Gastrocnemius medialis (tissue), 4 donors: ENCODE results near the gene SCARB1.

Source experiments
- POLR2A ChIP-seq, 2 donors: fragments of 450-650 bp; IDR thresholded peaks; one replicate each; pipeline ENCODE4 v1.6.1; 2017; ENCODE audit warnings: antibody characterized with exemption in 2 of 2, mild to moderate bottlenecking in 2 of 2, moderate library complexity in 2 of 2
- TF ChIP-seq, protein P1 (sequence below), 5 experiments: fragments of 450-650 bp in 3 of 5; fragments of 200-600 bp in 2 of 5; sonication (generic) in 2 of 5; IDR thresholded peaks in 4 of 5; conservative IDR thresholded peaks in 1 of 5; 1 replicate in 4 of 5; 2 replicates in 1 of 5; pipeline ENCODE4 v1.5.1; 2016 to 2019; ENCODE audit warnings: antibody characterized with exemption in 5 of 5, mild to moderate bottlenecking in 3 of 5, moderate library complexity in 3 of 5

GRCh38 chr12:124820199-124820598 lies 43.5 kb downstream of the SCARB1 start:
- TF ChIP-seq, protein P1, sequence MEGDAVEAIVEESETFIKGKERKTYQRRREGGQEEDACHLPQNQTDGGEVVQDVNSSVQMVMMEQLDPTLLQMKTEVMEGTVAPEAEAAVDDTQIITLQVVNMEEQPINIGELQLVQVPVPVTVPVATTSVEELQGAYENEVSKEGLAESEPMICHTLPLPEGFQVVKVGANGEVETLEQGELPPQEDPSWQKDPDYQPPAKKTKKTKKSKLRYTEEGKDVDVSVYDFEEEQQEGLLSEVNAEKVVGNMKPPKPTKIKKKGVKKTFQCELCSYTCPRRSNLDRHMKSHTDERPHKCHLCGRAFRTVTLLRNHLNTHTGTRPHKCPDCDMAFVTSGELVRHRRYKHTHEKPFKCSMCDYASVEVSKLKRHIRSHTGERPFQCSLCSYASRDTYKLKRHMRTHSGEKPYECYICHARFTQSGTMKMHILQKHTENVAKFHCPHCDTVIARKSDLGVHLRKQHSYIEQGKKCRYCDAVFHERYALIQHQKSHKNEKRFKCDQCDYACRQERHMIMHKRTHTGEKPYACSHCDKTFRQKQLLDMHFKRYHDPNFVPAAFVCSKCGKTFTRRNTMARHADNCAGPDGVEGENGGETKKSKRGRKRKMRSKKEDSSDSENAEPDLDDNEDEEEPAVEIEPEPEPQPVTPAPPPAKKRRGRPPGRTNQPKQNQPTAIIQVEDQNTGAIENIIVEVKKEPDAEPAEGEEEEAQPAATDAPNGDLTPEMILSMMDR (IDR thresholded peaks at IDR 0.05 in 4 of 5, conservative IDR thresholded peaks at IDR 0.05 in 1 of 5): no peak
- no peak for TF ChIP-seq POLR2A (IDR thresholded peaks at IDR 0.05)
